Measurements from ENCODE around the gene L1CAM.

The L1CAM gene

DNA sequence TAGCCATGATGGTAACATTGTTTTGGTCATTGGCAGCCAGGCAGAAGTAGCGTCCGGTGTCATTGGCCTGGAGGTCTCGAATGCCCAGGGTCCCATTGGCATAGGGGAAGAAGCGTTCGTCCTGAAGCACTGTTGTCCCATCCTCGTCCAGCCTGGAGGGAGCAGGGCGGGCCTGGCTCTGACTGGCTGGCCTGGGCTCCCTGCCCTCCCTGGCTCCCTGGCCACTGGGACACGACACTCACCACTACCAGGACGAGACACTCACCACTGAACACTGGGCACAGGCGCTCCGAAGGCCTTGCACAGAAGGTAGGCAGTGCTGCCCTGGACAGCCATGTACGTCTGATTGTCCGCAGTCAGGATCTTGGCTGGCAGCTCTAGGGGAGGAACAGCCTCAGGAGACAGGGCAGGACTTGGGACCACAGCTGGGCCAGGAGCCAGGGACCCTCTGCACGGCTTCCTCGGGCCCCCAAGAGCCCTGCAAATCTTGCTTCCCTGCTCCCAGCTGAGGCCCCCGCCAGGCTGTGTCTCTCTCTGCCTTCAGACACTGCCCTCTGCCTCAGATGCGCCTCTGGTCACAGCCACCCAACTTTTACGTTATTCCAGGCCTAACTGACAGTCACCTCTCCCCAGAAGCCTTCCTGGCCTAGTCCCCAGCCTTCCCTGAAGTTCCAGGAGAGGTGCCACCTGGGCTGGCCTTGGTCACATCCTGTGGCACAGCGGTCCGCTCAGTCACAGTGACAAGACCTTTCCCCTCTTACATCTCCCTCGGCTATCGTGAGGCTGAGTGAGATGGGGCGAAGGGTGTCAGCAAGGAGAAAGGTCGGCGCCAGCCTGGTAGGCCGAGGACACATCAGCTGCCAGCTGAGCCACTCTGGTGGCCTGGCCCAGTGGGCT, 17.1 kb downstream of the L1CAM start:
- TF ChIP-seq, protein P1, sequence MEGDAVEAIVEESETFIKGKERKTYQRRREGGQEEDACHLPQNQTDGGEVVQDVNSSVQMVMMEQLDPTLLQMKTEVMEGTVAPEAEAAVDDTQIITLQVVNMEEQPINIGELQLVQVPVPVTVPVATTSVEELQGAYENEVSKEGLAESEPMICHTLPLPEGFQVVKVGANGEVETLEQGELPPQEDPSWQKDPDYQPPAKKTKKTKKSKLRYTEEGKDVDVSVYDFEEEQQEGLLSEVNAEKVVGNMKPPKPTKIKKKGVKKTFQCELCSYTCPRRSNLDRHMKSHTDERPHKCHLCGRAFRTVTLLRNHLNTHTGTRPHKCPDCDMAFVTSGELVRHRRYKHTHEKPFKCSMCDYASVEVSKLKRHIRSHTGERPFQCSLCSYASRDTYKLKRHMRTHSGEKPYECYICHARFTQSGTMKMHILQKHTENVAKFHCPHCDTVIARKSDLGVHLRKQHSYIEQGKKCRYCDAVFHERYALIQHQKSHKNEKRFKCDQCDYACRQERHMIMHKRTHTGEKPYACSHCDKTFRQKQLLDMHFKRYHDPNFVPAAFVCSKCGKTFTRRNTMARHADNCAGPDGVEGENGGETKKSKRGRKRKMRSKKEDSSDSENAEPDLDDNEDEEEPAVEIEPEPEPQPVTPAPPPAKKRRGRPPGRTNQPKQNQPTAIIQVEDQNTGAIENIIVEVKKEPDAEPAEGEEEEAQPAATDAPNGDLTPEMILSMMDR (conservative IDR thresholded peaks at IDR 0.05), result no peak
- H3K27ac ChIP-seq, result no peak overlapping the region

DNA sequence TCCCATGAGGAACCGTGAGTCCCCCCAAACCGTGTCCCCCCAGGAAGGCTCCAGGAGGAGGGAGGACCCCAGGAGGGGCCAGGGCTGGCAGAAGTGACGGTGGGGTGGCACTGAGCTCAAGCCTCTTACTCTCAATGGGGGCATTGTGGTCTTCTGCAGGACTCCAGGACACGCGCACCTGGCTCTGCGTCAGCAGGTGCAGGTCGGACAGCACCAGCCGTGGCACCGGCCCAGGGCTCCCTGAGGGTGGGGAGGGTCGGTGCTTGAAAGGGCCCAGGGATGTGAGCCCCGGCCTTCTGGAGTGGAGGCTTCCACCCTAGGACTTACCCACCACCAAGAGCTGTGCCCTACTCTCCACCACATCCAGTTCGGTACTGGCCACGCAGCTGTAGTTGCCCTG, 18.3 kb downstream of the L1CAM start:
- no peak overlapping the region for H3K27ac ChIP-seq
- TF ChIP-seq, protein P1 (conservative IDR thresholded peaks at IDR 0.05), result no peak

DNA sequence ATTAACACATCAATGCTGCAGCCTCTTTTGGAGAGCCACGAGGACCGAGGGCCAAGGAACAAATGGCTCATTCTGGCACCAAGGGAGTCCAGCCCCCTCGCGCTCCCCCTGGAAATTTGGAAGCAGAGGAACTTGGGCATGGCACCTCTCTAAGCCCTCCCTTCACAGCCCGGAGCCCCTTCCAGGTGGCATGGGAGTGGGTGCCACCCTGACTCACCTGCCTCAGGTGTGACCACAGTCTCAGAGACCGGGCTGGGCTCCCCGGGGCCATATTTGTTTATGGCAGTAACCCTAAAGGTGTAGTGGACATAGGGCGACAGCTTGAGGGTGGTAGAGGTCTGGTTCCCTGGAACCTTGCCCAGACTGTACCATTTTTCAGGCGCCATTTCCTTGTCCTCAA, 18.8 kb downstream of the L1CAM start:
- H3K27ac ChIP-seq, result no peak overlapping the region

DNA sequence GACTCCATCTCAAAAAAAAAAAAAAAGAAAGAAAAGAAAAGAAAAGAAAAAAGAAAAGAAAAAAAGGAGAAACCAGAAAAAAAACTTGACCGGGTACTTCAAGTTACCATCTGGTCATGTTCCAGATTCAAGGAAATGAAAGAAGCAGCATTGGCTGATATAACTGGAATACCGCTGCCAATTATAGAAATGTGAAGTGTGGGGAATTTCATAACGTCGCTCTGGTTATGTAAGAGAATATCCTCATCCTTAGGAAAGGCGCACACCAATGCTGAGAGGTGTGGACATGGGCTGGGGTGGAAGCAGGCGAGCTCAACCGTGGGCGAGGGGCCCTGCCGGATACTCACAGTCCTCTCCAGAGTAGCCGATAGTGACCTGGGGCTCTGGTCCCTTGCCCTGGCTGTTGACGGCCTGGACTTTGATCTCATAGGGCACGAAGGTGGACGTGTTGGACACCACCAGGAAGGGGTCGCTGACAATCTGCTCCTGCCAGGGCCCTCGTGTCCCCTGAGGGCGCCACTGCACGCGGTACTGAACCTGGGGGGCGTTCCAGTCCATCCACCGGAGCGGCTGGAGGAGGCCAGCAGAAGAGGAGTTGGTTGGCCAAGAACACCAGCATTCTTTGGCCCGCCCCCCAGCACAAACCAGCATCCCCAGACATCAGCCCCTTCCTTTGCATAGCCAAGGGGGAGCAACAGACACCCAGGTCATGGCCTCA, 19.5 kb downstream of the L1CAM start:
- no peak overlapping the region for H3K27ac ChIP-seq
- TF ChIP-seq, protein P1 (conservative IDR thresholded peaks at IDR 0.05), result no peak

More for the DNA sequence above, 18.8 kb downstream of the L1CAM start:
- TF ChIP-seq, protein P1 (conservative IDR thresholded peaks at IDR 0.05), result no peak

DNA sequence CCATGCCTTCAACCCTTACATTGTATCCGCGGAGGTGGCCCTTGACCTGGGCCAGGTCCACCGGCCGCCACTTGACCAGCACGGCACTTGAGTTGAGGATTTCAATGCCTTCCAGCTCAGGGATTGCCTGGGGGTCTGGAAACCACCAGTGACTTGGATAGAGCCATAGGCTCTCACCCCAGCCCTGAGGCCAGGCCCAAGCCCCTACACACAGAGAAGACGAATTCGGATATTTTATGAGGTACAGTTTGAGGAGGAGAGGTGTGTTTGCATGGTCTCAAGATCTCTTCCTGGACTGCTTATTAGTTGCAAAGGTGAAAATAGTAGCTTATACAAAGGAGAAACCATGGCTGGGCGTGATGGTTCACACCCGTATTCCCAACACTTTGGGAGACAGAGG, 20.3 kb downstream of the L1CAM start:
- H3K27ac ChIP-seq, result no peak overlapping the region
- TF ChIP-seq, protein P1 (conservative IDR thresholded peaks at IDR 0.05), result no peak

DNA sequence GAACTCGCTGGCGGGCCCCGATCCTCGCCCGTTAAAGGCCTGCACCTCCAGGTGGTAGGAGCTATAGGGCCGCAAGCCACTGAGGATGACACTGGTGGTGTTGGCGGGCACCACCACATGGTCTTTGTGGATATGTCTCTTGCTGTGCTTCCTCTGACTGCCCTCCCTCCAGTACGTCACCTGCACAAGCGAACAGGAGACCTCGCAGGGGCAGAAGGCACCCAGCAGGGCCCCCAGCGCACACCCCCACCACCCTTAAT, 20.7 kb downstream of the L1CAM start:
- TF ChIP-seq, protein P1 (conservative IDR thresholded peaks at IDR 0.05), result no peak

DNA sequence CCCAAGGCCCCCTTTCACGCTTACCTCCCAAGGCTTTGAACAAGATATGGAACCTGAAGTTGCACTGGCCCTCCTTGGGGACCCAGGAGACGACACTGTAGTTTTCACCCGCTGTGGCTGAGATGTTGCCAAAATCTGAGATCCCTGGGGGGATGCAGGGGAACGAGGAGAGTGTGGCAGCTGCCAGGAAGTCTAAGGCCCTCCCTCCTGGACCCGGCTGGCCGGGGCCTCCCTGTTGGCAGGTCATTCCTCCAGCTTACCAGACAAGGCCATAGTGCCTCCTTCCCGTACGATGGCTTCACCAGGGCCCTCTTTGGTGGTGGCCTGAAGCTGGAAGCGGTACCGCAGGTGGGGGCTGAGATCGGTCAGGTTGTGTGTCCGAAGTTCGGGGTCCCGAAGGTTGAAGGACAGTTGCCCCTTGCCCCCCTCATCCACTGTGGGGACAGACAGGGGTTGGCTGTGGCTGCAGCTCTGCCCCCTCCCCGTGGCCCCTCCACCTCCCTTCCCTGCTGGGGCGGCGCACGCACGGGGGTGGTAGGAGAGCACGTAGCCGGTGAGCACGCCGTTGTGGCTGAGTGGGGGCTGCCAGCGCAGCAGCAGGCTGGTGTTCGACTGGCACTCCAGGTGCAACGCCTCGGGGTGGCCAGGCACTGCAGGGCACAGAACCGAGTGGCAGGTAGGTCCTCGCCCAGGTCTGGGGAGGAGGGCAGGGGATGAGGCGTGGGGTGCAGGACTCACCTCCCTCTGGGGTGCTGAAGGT, 21.2 kb downstream of the L1CAM start:
- TF ChIP-seq, protein P1 (conservative IDR thresholded peaks at IDR 0.05), result no peak
- H3K27ac ChIP-seq, result no peak overlapping the region

More for the DNA sequence above, 20.7 kb downstream of the L1CAM start:
- H3K27ac ChIP-seq, result no peak overlapping the region
